GM12874 (cell line): Measurements from ENCODE around the gene CDH23.

ENCODE experiments used
- TF ChIP-seq, protein P1 (sequence below): IDR thresholded peaks from 2 replicates; pipeline ENCODE4 v1.5.1; 2011; ENCODE audit warnings: low read depth, mild to moderate bottlenecking, control low read depth, low read length, moderate library complexity; ENCODE audit not compliant: insufficient read depth

Gene CDH23

DNA sequence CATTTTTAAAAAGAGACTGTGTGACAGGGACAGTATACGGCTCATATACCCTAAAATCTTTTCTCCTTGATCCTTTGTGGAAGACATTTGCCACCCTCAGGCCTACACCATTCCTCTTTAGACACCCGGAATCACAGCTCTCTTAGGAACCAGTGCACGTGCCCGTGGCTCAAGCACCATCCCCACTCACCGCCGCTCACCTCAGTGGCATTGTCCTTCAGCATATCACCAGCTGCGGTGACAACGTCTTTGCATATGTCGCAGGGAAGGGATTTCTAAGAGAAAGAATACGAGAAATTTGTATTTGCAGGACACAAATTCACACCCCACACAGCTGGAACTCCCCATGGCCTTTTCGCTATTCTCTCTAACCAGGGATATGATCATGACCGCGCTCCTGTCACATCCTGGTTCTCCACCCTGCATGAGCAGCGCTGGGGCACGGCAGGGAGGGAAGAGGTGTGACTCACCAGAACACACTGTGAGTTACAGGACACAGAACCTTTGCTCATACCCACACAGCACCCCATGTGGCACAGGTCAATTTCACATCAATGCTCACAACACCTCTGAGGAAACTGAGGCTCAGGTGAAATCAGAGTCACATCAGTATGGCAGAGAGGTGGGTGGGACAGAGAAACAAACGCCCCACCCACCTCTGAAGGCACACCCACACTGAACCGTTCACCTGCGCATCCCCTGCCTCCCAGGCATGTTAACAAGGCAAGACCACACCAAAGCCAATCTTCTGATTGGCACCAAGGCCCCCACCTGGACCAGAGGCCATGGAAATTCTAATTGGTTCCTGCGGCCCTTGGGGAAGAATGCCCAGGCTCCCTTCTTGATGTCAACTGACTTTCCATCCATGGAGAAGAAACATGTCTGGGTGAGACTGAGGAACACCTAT lies 435.2 kb downstream of the CDH23 start:
- TF ChIP-seq, protein P1, sequence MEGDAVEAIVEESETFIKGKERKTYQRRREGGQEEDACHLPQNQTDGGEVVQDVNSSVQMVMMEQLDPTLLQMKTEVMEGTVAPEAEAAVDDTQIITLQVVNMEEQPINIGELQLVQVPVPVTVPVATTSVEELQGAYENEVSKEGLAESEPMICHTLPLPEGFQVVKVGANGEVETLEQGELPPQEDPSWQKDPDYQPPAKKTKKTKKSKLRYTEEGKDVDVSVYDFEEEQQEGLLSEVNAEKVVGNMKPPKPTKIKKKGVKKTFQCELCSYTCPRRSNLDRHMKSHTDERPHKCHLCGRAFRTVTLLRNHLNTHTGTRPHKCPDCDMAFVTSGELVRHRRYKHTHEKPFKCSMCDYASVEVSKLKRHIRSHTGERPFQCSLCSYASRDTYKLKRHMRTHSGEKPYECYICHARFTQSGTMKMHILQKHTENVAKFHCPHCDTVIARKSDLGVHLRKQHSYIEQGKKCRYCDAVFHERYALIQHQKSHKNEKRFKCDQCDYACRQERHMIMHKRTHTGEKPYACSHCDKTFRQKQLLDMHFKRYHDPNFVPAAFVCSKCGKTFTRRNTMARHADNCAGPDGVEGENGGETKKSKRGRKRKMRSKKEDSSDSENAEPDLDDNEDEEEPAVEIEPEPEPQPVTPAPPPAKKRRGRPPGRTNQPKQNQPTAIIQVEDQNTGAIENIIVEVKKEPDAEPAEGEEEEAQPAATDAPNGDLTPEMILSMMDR, result no peak

DNA sequence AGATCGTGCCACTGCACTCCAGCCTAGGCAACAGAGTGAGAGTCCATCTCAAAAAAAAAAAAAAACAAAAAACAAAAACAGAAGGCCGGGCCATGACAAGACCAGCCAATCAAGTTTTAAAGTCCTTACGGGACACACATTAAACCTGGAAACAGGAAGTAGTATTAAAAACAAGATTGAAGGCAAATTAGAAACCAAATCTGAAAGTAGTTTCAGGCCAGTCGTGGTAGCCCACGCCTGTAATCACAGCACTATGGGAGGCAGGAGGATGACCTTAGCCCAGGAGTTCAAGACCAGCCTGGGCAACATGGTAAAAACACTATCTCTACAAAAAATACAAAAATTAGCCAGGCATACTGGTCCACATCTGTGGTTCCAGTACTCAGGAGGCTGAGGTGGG lies 436.2 kb downstream of the CDH23 start:
- TF ChIP-seq, protein P1, result no peak

DNA sequence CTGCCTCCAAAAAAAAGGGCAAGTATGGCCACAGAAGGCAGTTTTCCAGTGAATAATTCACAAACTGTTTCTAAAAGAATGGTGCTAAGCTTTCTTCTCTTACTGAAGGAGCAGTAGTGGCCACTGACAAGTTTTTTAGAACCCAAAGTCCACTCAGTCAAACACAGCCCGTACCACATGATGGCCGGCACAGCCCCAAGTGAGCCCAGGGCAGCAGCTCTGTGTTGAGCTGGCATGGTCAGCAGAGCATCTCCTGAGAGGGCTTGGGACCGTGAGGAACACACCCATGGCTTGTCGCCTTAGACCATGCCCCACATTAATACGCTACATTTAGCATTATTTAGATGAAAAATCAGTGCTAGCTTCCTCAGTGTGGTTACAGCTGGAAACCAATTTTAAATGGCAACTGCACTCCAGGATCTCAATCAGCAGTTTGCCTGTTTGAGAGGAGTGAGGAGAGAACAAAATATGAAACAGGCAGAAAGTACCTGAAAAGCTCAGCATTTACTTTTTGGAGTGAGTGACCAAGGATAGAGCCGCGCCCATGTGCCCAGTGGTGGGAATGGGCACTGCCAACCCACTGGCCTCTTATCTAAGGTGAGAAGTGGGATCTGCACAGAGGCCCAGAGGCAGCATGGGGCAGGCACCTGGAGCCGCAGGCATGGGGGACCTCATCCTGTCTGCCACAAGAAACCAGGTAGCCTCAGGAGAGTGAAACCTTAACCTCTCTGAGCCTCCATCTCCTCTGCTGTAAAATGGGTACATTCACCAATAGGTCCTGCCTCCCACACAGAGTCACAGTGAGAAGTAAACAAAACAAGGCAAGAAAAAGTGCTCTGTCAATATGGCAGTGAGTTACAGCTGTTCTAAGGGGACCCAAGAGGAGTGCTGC lies 437.0 kb downstream of the CDH23 start:
- TF ChIP-seq, protein P1, result no peak

DNA sequence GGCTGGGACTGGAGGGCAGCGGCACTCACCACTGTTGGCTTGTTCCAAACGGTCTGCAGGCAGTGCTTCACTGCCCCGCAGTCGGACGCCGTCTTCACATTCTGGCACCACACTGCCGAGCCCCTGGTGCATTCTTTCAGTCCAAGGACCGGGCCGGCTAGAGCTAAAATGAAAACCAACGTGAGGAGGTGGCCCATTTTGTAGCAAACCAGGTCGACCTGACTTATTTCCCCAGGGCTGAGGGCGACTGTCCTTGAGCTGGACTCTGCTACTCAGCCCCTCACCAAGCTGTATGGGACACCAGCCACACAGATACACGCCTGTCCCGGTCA lies 437.6 kb downstream of the CDH23 start:
- TF ChIP-seq, protein P1, result no peak

DNA sequence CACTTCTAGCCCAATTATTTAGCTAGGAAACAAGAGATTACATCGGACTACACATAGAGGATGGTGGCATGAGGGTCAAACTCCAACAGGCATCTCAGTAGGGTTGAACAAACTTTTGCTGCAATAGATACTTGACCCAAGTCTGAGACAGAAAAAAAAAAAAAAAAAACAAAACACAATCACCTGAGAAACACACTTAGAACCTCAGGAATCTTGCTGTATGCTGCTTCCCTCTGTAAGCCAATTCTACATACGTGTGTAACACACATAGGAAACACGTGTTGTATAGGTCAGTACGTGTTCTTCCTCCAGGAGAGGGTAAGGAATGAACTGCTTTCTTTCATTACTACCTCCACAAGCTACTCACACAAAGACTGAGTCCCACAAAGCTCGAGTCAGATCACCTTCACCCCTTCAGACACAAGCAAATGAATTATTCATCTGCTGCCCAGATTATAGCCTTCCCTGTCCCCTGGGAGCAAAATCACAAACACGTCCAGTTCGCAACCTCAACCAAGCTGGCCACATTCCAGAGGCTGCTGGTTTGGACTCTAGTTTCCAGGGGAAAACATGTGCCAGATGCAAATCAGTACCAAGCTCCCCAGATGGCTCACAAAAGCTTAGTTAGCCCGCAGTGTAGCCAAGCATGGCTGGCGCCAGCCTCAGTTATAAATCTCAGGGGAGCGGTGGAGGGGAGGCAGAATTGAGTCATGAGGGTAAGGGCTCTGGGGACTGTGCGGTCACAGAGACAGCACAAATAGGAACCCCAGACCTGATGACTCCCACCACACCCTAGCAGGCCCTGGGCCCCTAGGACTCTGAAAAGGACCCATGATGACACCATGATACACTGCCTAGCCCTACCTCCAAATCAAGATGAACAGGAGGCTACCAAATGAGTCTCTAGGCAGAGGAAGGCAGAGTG lies 439.2 kb downstream of the CDH23 start:
- TF ChIP-seq, protein P1, result no peak

DNA sequence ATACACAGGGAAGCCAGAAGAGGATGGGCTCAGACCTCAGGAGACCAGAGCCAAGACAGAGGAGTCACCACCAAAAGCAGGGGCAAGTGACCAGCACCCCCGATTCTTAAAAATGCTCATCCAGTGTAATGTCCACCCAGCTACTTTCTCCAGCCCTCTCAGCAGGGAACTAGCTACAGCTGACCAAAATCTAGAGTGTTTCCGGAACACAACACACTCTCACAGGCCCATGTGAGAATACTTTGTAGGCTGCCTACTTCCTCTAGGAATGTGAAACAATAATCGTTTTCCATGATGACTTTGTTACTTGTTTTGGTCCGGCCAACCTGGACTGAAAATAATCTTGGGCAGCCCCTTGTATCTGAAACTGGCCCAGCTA lies 439.9 kb downstream of the CDH23 start:
- TF ChIP-seq, protein P1, result no peak
